HG03066 (cell line): ENCODE results near the gene PTPRN2.

Experiments used
- ATAC-seq: cut with Tn5 transposase; IDR thresholded peaks from one replicate; pipeline ENCODE4 v1.9.1; 2021; ENCODE audit warnings: low read depth; ENCODE audit not compliant: unreplicated experiment

Gene PTPRN2

GRCh38 chr7:157547611-157548010 is 1040.0 kb downstream of the PTPRN2 start:
- ATAC-seq = no peak

GRCh38 chr7:157547102-157547501 is 1040.5 kb downstream of the PTPRN2 start:
- ATAC-seq = no peak

- no peak for ATAC-seq
These were observed 1042.0 kb downstream of the PTPRN2 start for GRCh38 chr7:157545681-157546060.

- no peak for ATAC-seq
These were observed 1042.5 kb downstream of the PTPRN2 start for GRCh38 chr7:157544980-157545680.

- ATAC-seq = no peak
These were observed 1043.4 kb downstream of the PTPRN2 start for GRCh38 chr7:157544226-157544625.

- no peak for ATAC-seq
These were observed 1043.8 kb downstream of the PTPRN2 start for GRCh38 chr7:157543791-157544190.

GRCh38 chr7:157543276-157543675 is 1044.3 kb downstream of the PTPRN2 start:
- ATAC-seq = no peak

- no peak for ATAC-seq
These were observed 1045.3 kb downstream of the PTPRN2 start for GRCh38 chr7:157542068-157543021.

GRCh38 chr7:157541295-157542067 is 1046.1 kb downstream of the PTPRN2 start:
- no peak for ATAC-seq

- ATAC-seq = no peak
These were observed 1046.9 kb downstream of the PTPRN2 start for GRCh38 chr7:157540606-157541294.

- no peak for ATAC-seq
These were observed 1047.6 kb downstream of the PTPRN2 start for GRCh38 chr7:157540020-157540419.

GRCh38 chr7:157539521-157539920 is 1048.1 kb downstream of the PTPRN2 start:
- no peak for ATAC-seq

- ATAC-seq = no peak
These were observed 1048.9 kb downstream of the PTPRN2 start for GRCh38 chr7:157538735-157539134.

GRCh38 chr7:157538321-157538720 is 1049.3 kb downstream of the PTPRN2 start:
- no peak for ATAC-seq

GRCh38 chr7:157537056-157537455 is 1050.6 kb downstream of the PTPRN2 start:
- no peak for ATAC-seq

GRCh38 chr7:157532068-157532467 is 1055.6 kb downstream of the PTPRN2 start:
- no peak for ATAC-seq

GRCh38 chr7:157529768-157530560 is 1057.7 kb downstream of the PTPRN2 start:
- no peak for ATAC-seq

GRCh38 chr7:157528785-157529341 is 1058.8 kb downstream of the PTPRN2 start:
- no peak for ATAC-seq

- ATAC-seq = no peak
These were observed 1059.9 kb downstream of the PTPRN2 start for GRCh38 chr7:157527686-157528085.
